Measurements from ENCODE around the gene CRPPA. TPM values are rescaled to one million over a fixed set of nuclear protein-coding genes. Genes with fewer than 3 reads are reported as not detected.
"Not testable (repeated sequence)": the region's sequence is repeated elsewhere in the genome, so short reads cannot be mapped to it uniquely, and the experiment has no call there.

The CRPPA gene
- total RNA-seq, 8 experiments from 2014 or later: 1.0 to 2.6 (median 1.7) TPM

DNA sequence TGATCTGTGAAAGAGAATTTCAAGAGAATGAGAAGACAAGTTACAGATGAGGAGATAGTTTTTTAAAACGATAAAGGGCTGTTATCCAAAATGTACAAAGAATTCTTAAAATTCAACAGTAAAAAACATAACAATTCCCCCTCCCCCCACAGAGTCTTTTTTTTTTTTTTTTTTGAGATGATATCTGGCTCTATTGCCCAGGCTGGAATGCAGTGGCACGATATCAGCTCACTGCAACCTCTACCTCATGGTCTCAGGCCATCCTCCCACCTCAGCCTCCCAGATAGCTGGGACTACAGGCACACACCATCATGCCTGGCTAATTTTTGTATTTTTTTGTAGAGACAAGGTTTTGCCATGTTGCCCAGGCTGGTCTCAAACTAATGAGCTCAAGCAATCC, 22.5 kb upstream of the CRPPA start:
- not testable (repeated sequence) for H3K4me1 ChIP-seq (replicated peaks in 1 of 2); H3K4me3 ChIP-seq; ATAC-seq (replicated peaks in 6 of 8); H3K27ac ChIP-seq
- WGBS, 10 experiments: 55 to 100% (median 91%) methylated on average over 1 to 2 of the region's 2 CpGs; no CpG with 5 or more reads in 1 of the 10 experiments
- in situ Hi-C loops (cut with MboI; ENCODE audit: low pct_unique_long_range_greater_than_20kb in 2 of 9, low sequenced_read_pairs in 9 of 9, unreplicated experiment in 9 of 9): loop anchor here in 1 of 9 experiments (25.0 kb wide), 1 partner anchor 118 kb away; no protein-coding TSS in a partner anchor

GRCh38 chr7:16438988-16439387, 17.6 kb upstream of the CRPPA start:
- in situ Hi-C loops (cut with MboI; ENCODE audit: low pct_unique_long_range_greater_than_20kb in 2 of 9, low sequenced_read_pairs in 9 of 9, unreplicated experiment in 9 of 9): loop anchor here in 2 of 9 experiments (10.0 to 25.0 kb wide), 2 partner anchors 123 to 126 kb away; no protein-coding TSS in a partner anchor
- no peak for ATAC-seq (replicated peaks in 6 of 8)
- Histone ChIP-seq H3K27ac (no peak overlapping the region), H3K4me3 (no peak overlapping the region), H3K4me1 (replicated peaks in 1 of 2) (no peaks in the 10 kb centered on the region)

DNA sequence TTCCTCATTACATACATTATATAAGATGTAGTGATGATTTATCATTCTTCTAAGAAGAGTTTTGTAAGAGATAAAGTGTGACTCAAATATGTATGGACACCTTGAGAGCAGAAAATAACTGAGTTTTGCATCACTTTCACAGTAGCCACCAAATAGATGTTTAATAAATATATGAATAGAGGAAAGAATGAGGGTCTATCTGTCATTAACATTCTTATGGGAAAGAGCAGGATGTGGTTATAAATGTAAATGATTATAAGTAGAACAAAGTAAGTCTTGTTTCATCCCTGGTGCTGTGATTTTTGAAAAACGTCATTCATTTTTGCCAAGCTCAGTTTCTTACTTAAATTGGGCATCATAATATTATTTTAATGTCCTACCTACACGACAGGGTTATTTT, 15.0 kb upstream of the CRPPA start:
- in situ Hi-C loops (cut with MboI; ENCODE audit: low pct_unique_long_range_greater_than_20kb in 2 of 9, low sequenced_read_pairs in 9 of 9, unreplicated experiment in 9 of 9): loop anchor here in 2 of 9 experiments (10.0 to 25.0 kb wide), 2 partner anchors 126 to 128 kb away; no protein-coding TSS in a partner anchor

GRCh38 chr7:16433568-16434122, 12.3 kb upstream of the CRPPA start:
- in situ Hi-C loops (cut with MboI; ENCODE audit: low pct_unique_long_range_greater_than_20kb in 2 of 9, low sequenced_read_pairs in 9 of 9, unreplicated experiment in 9 of 9): loop anchor here in 2 of 9 experiments (10.0 to 25.0 kb wide), 2 partner anchors 129 to 131 kb away; no protein-coding TSS in a partner anchor
- Histone ChIP-seq H3K27ac (no peak overlapping the region), H3K4me1 (replicated peaks in 1 of 2) (no peaks in the 10 kb centered on the region), H3K4me3 (no peak overlapping the region)
- ATAC-seq (replicated peaks in 6 of 8): peak in 2 of 8 experiments; percentile 29 to 30
- WGBS, 10 experiments: 30 to 100% (median 92%) methylated on average over 1 to 2 of the region's 2 CpGs; no CpG with 5 or more reads in 1 of the 10 experiments

More for the DNA sequence above, 15.0 kb upstream of the CRPPA start:
- no peak for ATAC-seq (replicated peaks in 6 of 8)
- no peak overlapping the region for H3K4me3 ChIP-seq
- H3K4me1 ChIP-seq (replicated peaks in 1 of 2): no peaks in the 10 kb centered on the region
- WGBS, 10 experiments: 0 to 100% (median 71%) methylated on average over 1 to 2 of the region's 2 CpGs; no CpG with 5 or more reads in 1 of the 10 experiments
- H3K27ac ChIP-seq: no peak overlapping the region

DNA sequence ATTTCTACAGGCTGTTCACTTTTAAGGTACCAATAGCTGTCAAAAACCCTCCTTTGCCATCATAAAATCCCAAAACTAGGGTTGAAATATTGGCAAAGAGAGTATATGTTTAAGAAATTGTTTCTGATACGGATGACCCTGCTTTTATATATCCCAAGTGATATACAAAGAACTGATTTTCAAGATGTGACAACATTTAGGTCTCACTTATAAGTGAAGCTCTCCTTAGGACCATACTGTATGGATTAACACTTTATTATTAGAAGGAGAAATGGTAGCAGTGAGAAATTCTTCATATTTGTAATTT, 11.0 kb upstream of the CRPPA start:
- in situ Hi-C loops (cut with MboI; ENCODE audit: low pct_unique_long_range_greater_than_20kb in 2 of 9, low sequenced_read_pairs in 9 of 9, unreplicated experiment in 9 of 9): loop anchor here in 2 of 9 experiments (10.0 to 25.0 kb wide), 2 partner anchors 130 to 132 kb away; no protein-coding TSS in a partner anchor
- no peak overlapping the region for H3K27ac ChIP-seq
- H3K4me3 ChIP-seq: no peak overlapping the region
- no peak for ATAC-seq (replicated peaks in 6 of 8)
- no peaks in the 10 kb centered on the region for H3K4me1 ChIP-seq (replicated peaks in 1 of 2)
- WGBS, 10 experiments: 75 to 100% (median 100%) methylated on average over 1 of the region's 1 CpG

- WGBS, 10 experiments: 20 to 100% (median 63%) methylated on average over 1 to 2 of the region's 2 CpGs; no CpG with 5 or more reads in 4 of the 10 experiments
- in situ Hi-C loops (cut with MboI; ENCODE audit: low pct_unique_long_range_greater_than_20kb in 2 of 9, low sequenced_read_pairs in 9 of 9, unreplicated experiment in 9 of 9): loop anchor here in 2 of 9 experiments (10.0 to 25.0 kb wide), 2 partner anchors 130 to 133 kb away; no protein-coding TSS in a partner anchor
- ATAC-seq (replicated peaks in 6 of 8): peak in 4 of 8 experiments; percentile 42 to 90 (median 76)
- no peak overlapping the region for H3K4me3 ChIP-seq
- no peaks in the 10 kb centered on the region for H3K4me1 ChIP-seq (replicated peaks in 1 of 2)
- no peak overlapping the region for H3K27ac ChIP-seq
These were observed 10.5 kb upstream of the CRPPA start for GRCh38 chr7:16431646-16432424.

- Histone ChIP-seq H3K27ac (no peak overlapping the region), H3K4me3 (no peak overlapping the region), H3K4me1 (replicated peaks in 1 of 2) (no peaks in the 10 kb centered on the region)
- no peak for ATAC-seq (replicated peaks in 6 of 8)
- WGBS, 10 experiments: 53 to 100% (median 74%) methylated on average over 1 to 3 of the region's 3 CpGs; no CpG with 5 or more reads in 4 of the 10 experiments
- in situ Hi-C loops (cut with MboI; ENCODE audit: low pct_unique_long_range_greater_than_20kb in 2 of 9, low sequenced_read_pairs in 9 of 9, unreplicated experiment in 9 of 9): loop anchor here in 2 of 9 experiments (10.0 to 25.0 kb wide), 2 partner anchors 132 to 135 kb away; no protein-coding TSS in a partner anchor
These were observed 8.8 kb upstream of the CRPPA start for GRCh38 chr7:16430133-16430532.

GRCh38 chr7:16428672-16429071, 7.3 kb upstream of the CRPPA start:
- Histone ChIP-seq H3K4me3 (no peak overlapping the region), H3K27ac (no peak overlapping the region), H3K4me1 (replicated peaks in 1 of 2) (no peaks in the 10 kb centered on the region)
- ATAC-seq (replicated peaks in 6 of 8): no peak
- in situ Hi-C loops (cut with MboI; ENCODE audit: low pct_unique_long_range_greater_than_20kb in 2 of 9, low sequenced_read_pairs in 9 of 9, unreplicated experiment in 9 of 9): loop anchor here in 1 of 9 experiments (25.0 kb wide), 1 partner anchor 134 kb away; no protein-coding TSS in a partner anchor
- WGBS, 10 experiments: 27 to 100% (median 75%) methylated on average over 2 of the region's 2 CpGs; no CpG with 5 or more reads in 2 of the 10 experiments

GRCh38 chr7:16428182-16428581, 6.8 kb upstream of the CRPPA start:
- ATAC-seq (replicated peaks in 6 of 8): peak in 1 of 8 experiments; percentile 38
- in situ Hi-C loops (cut with MboI; ENCODE audit: low pct_unique_long_range_greater_than_20kb in 2 of 9, low sequenced_read_pairs in 9 of 9, unreplicated experiment in 9 of 9): loop anchor here in 1 of 9 experiments (25.0 kb wide), 1 partner anchor 134 kb away; no protein-coding TSS in a partner anchor
- no peak overlapping the region for H3K4me3 ChIP-seq
- no peaks in the 10 kb centered on the region for H3K4me1 ChIP-seq (replicated peaks in 1 of 2)
- H3K27ac ChIP-seq: no peak overlapping the region

- ATAC-seq (replicated peaks in 6 of 8): no peak
- no peak overlapping the region for H3K4me3 ChIP-seq
- H3K27ac ChIP-seq: no peak overlapping the region
- WGBS, 10 experiments: 33 to 100% (median 100%) methylated on average over 1 of the region's 1 CpG; no CpG with 5 or more reads in 1 of the 10 experiments
- H3K4me1 ChIP-seq (replicated peaks in 1 of 2): peaks cover 5 to 9% of the 10 kb centered on the region in 2 donors
- in situ Hi-C loops (cut with MboI; ENCODE audit: low pct_unique_long_range_greater_than_20kb in 2 of 9, low sequenced_read_pairs in 9 of 9, unreplicated experiment in 9 of 9): no loop called here
These were observed 2.4 kb upstream of the CRPPA start for GRCh38 chr7:16423761-16424160.

DNA sequence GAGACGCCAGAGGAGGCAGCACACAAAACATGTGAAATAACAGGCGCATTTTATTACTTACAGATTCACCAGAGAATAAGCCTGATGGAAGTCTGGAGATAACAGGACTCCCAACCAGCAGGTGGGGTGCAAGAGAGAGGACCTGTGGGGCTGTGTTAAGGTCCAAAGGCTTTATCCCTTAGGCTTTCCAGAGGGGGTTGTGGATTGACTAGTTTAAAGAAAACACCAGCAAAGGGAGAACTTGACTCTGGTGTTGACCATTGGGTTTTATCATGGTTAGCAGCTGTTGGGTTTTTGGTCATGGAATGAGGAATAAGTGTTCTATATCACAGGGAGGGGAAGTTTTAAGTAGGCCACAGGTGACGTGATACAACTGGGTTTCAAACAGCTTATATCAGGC, 1.6 kb upstream of the CRPPA start:
- H3K4me3 ChIP-seq: no peak overlapping the region
- H3K27ac ChIP-seq: no peak overlapping the region
- peaks cover 5 to 9% of the 10 kb centered on the region in 2 donors for H3K4me1 ChIP-seq (replicated peaks in 1 of 2)
- 89 to 100% (median 100%) methylated on average over 1 to 3 of the region's 3 CpGs; no CpG with 5 or more reads in 3 of the 10 experiments for WGBS, 10 experiments
- in situ Hi-C loops (cut with MboI; ENCODE audit: low pct_unique_long_range_greater_than_20kb in 2 of 9, low sequenced_read_pairs in 9 of 9, unreplicated experiment in 9 of 9): no loop called here
- no peak for ATAC-seq (replicated peaks in 6 of 8)

DNA sequence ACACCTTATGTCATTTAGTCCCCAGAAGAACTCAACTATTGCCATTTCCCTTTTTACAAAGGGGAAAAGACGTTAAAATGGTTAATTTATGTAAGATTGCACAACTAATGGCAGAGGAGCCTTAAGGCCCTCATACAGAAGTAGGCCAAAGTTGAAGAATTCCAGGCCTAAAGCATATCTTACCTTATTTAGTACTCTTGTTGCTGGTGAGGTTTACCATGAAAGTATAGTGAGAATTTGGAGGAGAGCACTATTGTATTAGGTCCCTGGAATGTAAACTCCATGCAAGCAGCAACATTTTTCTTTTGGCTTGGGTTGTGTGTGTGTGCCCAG, 731 bp upstream of the CRPPA start:
- peaks cover 5 to 9% of the 10 kb centered on the region in 2 donors for H3K4me1 ChIP-seq (replicated peaks in 1 of 2)
- no peak for ATAC-seq (replicated peaks in 6 of 8)
- H3K27ac ChIP-seq: no peak overlapping the region
- in situ Hi-C loops (cut with MboI; ENCODE audit: low pct_unique_long_range_greater_than_20kb in 2 of 9, low sequenced_read_pairs in 9 of 9, unreplicated experiment in 9 of 9): no loop called here
- no peak overlapping the region for H3K4me3 ChIP-seq
- 0 to 100% (median 67%) methylated on average over 1 of the region's 1 CpG; no CpG with 5 or more reads in 1 of the 10 experiments for WGBS, 10 experiments

- H3K4me3 ChIP-seq: peak overlapping the region; percentile 38 to 71 (median 40)
- H3K27ac ChIP-seq: peak overlapping the region; percentile 86 to 89
- WGBS, 10 experiments: 0 to 28% (median 4%) methylated on average over 1 to 10 of the region's 56 CpGs; no CpG with 5 or more reads in 3 of the 10 experiments
- in situ Hi-C loops (cut with MboI; ENCODE audit: low pct_unique_long_range_greater_than_20kb in 2 of 9, low sequenced_read_pairs in 9 of 9, unreplicated experiment in 9 of 9): no loop called here
- H3K4me1 ChIP-seq (replicated peaks in 1 of 2): peaks cover 5 to 9% of the 10 kb centered on the region in 2 donors
- peak; percentile 86 to 91 (median 87) for ATAC-seq (replicated peaks in 6 of 8)
These were observed 547 bp downstream of the CRPPA start for GRCh38 chr7:16420649-16421332.
